Activated gamma-delta T cell (primary cell): ENCODE results near the gene RAD9B.
"Not testable (repeated sequence)": the region's sequence is repeated elsewhere in the genome, so short reads cannot be mapped to it uniquely, and the experiment has no call there.

Source experiments
- DNase-seq: peaks from one replicate; lab custom pipeline; 2025; lab: John Stamatoyannopoulos, UW
- total RNA-seq, 2 donors: gene quantifications; one replicate each; lab custom pipeline; 2026; lab: John Stamatoyannopoulos, UW

Gene RAD9B
- 1.2 to 1.4 reads per million in 2 donors for total RNA-seq

- peak; percentile 91 for DNase-seq
These were observed at the start of gene RAD9B, which contains the start of gene VPS29 for GRCh38 chr12:110501752-110502738. TSS of gene RAD9B (plus strand) at chr12:110502331. CDS start at chr12:110502338, 7 bp downstream. TSS of gene VPS29 (minus strand) at chr12:110502111. CDS start at chr12:110502051, 60 bp downstream.

DNA sequence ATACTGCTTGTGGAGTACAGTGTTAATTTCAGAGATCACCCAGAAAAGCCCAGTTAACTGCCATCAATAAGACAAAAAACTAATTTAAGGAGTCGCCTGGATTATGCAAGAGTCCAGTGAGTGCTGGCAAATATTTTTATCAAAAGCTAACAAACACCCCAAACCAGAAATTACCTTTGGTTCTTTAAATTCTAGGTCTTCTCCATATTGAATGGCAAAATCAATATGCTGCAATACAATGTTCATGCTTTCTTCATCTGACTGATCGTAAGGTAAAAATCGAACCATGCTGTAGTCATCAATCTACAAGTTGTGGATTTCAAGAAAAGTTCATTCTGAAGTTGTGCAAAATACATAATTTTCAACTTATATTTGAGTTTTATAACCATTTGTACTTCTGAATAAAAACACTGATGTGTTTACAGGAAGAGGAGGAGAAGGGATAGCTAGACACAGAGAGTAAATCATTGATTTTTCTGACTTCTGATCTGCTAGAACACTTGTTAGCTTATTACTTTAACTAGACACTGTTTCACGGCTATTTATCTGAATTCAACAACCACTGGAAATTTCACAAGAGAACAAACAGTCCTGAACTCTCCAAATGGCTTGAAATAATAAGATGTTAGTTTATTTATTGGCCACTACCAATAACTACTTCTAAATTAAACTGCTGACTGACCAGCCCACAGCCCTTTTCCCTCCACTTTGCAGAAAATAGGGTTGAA lies 48.4 kb upstream of the RAD9B start:
- DNase-seq: no peak

DNA sequence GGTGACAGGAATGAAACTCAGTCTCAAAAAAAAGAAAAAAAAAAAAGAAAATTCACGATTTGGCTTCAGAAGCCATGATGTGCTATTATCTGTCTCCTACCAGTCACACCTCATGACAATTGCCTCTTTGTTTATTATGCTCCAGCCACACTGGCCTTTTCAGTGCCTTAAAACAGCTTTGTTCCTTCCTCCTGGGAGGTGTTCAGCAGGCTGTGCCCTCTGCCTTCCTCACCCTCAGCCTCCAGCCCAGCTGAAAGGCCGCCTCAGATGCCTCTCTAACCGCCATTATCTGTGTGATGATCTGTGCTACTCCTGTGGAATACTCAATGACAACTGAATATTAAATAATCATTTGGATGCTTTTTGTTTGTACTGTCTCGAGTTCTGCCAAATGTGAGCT lies 43.4 kb upstream of the RAD9B start:
- DNase-seq: no peak

DNA sequence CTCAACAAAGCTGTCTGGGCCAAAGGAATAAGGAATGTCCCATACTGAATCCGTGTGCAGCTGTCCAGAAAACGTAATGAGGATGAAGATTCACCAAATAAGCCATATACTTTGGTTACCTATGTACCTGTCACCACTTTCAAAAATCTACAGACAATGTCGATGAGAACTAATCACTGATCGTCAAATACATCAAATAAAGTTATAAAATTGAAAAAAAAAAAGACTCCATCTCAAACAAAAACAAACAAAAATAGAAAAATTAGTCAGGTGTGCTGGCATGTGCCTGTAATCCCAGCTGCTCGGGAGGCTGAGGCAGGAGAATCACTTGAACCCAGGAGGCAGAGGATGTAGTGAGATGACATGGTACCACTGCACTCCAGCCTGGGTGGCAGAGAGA lies 40.9 kb upstream of the RAD9B start:
- not testable (repeated sequence) for DNase-seq

DNA sequence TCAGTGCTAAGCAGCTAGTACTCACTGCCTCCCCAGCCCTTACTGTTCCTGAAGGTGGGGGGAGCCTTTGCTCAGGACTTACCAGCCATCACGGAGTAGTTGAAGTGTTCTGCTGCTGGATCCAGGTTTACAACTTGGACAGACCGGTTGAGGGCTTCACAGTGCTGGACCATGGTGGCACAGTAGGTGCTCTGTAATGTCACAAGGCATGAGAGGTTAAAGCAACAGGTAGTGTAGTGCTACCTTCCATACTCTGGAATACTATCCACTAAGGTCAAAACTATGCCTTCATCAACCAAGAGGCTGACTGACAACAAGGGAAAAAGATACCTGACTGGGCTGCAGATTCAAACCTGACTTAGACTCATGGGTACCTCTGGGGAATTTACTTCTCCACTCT lies 37.1 kb upstream of the RAD9B start:
- DNase-seq: no peak

GRCh38 chr12:110465765-110466164 lies 36.4 kb upstream of the RAD9B start:
- DNase-seq: not testable (repeated sequence)

DNA sequence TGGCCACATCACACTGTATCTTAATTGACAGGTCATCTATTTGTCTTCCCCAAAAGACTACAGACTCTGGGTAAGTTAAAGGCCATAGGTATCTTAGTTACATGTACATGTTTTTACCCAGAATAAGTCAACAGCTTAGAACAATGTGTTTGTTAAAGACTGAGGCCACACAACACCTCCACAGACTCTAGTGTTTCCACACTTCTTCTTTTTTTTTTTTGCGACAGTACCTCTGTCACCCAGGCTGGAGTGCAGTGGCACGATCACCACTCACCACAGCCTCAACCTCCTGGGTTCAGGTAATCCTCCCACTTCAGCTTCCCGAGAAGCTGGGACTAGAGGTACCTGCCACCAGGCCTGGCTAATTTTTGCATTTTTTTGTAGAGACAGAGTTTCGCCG lies 35.3 kb upstream of the RAD9B start:
- DNase-seq: no peak

GRCh38 chr12:110467847-110468213 lies 34.3 kb upstream of the RAD9B start:
- no peak for DNase-seq

DNA sequence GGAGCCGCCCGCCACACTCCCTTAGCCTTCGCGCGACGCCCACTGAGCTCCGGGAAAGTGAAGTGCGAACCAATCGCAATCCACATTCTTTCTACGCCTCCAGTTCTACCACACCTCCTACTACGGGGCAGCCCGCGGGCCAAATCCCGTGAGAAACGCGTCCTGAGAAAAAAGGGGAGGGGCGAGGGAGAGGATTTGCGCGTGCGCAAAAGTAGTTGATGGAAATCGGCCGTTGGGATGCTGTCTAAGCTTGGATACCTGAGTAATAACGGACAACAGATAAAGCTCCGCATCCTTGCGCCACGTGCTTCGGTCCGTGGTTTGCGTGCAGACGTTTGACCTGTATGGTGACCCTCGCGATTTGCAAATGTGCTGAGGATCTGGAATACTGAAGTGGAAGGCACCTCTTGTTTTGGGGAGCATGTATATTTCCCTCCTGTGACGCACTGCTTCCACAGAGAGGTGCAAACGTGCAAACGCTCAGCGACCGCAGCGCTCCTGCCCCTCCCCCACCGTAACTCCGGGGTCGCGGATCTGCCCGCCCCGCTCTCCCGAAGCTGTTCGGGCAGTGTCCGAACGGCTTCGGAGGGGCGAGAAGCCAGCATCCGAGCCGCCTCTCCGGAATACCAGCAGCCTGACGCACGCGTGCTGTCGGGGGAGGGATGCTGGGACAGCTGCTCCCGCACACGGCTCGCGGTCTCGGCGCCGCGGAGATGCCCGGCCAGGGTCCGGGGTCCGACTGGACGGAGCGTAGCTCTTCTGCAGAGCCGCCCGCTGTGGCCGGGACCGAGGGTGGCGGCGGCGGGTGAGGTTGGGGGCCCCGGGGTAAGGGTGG lies 33.7 kb upstream of the RAD9B start, which contains the start of the genes FAM216A and GPN3:
FAM216A (plus strand) TSS at position 632 of the 835 bp plus-strand sequence; CDS start at position 663, 31 bp downstream.
GPN3 (minus strand) TSS at position 44 of the 835 bp plus-strand sequence. CDS start 54 bp downstream, outside the sequence.
- DNase-seq: peak; percentile 82

DNA sequence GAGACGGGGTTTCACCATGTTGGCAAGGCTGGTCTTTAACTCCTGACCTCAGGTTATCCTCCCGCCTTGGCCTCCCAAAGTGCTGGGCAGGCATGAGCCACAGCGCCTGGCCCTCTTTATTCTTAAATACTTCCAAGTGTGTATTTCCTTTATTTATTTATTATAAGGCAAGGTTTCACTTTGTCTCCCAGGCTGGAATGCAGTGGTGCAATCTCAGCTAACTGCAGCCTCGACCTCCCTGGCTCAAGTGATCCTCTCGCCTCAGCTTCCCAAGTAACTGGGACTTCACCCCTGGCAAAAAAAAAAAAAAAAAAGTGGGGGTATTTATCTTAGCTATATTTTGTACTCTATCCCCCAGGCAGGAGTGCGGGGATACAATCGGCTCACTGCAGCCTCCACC lies 26.7 kb upstream of the RAD9B start:
- no peak for DNase-seq

GRCh38 chr12:110498984-110499706 lies 3.0 kb upstream of the RAD9B start:
- DNase-seq: no peak

GRCh38 chr12:110501399-110501751 lies 756 bp upstream of the RAD9B start:
- no peak for DNase-seq

DNA sequence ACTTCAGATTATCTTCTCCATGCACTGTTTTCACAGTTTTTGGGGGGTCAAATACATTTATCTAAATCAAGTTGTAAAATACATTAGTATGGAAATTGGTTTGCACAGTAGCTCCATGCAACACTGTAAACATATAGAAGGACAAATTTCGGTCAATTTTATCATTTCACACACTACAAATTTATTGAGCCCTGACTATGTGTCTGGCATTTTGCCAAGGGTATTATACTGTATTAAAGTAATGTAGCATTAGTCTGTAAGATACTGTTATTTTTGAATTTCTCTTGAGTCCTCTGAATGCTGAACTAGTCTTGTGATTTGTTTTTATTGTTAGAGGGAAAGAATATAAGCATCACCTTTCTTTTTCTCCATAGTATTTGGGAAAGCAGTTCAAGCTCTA lies 1.3 kb downstream of the RAD9B start:
- no peak for DNase-seq

- no peak for DNase-seq
These were observed 3.2 kb downstream of the RAD9B start for GRCh38 chr12:110505332-110505731.

DNA sequence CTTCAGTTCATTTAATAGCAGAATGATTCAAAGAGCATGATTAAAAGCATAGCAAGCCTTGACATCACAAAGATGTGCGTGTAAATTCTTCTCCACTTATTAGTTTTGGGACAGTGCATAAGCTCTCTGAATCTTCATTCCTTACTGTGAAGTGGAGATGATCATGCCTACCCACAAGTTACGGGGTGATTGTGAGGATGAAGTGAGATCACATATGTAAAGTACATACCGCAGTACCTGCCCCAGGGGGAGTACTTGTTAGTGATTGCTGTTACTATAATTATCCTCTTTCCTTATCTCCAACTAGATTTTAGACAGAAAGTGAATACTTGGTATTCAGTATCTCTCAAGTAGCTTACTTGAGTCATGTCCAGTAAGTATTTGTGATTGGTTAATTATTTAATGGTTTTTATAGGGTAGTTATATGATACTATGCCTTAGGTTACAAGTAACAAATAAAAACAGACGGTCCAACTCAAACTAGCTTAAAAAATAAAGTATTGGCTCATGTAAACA lies 6.0 kb downstream of the RAD9B start:
- no peak for DNase-seq

DNA sequence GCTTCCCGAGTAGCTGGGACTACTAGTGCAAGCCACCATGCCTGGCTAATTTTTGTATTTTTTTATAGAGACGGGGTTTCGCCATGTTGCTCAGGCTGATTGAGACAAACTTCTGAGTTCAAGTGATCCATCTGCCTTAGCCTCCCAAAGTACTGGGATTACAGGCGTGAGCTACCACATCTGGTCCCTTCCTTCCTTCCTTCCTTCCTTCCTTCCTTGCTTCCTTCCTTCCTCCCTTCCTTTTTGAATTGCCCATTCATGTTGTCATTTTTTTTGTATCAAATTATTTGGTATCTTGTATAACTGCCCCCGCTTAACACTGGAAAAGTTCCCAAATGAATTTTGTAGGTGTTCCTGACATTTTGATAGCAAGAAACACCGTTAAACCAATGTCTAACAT lies 11.7 kb downstream of the RAD9B start:
- no peak for DNase-seq

GRCh38 chr12:110514363-110514762 lies 12.2 kb downstream of the RAD9B start:
- no peak for DNase-seq

- DNase-seq: no peak
These were observed 14.9 kb downstream of the RAD9B start for GRCh38 chr12:110516995-110517394.

- not testable (repeated sequence) for DNase-seq
These were observed 15.9 kb downstream of the RAD9B start for GRCh38 chr12:110518014-110518413.

GRCh38 chr12:110520876-110521712 lies 19.0 kb downstream of the RAD9B start:
- DNase-seq: not testable (repeated sequence)
